ENCODE data around the gene LRRC53.

DNA sequence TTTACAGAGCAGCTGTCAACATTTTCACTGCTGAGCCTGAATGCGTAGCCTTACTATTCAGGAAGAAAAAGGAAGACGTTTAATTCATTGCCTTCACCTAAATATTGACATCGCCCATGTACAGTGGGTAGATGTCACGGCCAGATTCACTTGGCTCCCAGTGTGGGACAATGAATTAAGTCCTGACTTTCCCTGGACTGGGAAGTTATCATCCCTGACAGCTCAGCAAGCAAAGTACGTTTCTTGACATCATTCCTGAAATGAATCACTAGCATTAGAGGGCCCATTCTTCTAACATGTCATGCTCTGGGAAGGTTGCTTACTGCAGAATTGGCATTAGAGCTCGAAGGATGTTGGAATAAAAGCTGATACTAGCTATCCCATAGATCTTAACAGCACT, 37.8 kb downstream of the LRRC53 start:
- TF ChIP-seq POLR2AphosphoS5 (IDR thresholded peaks at IDR 0.05; ENCODE audit: low read depth, low read length) (no peak), RNF2 (IDR thresholded peaks at IDR 0.05; ENCODE audit: borderline replicate concordance, low read depth, low read length, missing control alignments, poor library complexity, severe bottlenecking) (no peak), EZH2 (IDR thresholded peaks at IDR 0.05; ENCODE audit: low read depth, low read length, severe bottlenecking) (no peak)
- TF ChIP-seq, protein P1, sequence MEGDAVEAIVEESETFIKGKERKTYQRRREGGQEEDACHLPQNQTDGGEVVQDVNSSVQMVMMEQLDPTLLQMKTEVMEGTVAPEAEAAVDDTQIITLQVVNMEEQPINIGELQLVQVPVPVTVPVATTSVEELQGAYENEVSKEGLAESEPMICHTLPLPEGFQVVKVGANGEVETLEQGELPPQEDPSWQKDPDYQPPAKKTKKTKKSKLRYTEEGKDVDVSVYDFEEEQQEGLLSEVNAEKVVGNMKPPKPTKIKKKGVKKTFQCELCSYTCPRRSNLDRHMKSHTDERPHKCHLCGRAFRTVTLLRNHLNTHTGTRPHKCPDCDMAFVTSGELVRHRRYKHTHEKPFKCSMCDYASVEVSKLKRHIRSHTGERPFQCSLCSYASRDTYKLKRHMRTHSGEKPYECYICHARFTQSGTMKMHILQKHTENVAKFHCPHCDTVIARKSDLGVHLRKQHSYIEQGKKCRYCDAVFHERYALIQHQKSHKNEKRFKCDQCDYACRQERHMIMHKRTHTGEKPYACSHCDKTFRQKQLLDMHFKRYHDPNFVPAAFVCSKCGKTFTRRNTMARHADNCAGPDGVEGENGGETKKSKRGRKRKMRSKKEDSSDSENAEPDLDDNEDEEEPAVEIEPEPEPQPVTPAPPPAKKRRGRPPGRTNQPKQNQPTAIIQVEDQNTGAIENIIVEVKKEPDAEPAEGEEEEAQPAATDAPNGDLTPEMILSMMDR (IDR thresholded peaks at IDR 0.05; ENCODE audit: control extremely low read depth in 1 of 3, insufficient read depth in 1 of 3, low read depth in 1 of 3, low read length in 3 of 3): no peak

Measured in H1 (cell line).